ENCODE results near the gene SERTAD1.
"Not testable (repeated sequence)": the region's sequence is repeated elsewhere in the genome, so short reads cannot be mapped to it uniquely, and the experiment has no call there.

SERTAD1 gene

DNA sequence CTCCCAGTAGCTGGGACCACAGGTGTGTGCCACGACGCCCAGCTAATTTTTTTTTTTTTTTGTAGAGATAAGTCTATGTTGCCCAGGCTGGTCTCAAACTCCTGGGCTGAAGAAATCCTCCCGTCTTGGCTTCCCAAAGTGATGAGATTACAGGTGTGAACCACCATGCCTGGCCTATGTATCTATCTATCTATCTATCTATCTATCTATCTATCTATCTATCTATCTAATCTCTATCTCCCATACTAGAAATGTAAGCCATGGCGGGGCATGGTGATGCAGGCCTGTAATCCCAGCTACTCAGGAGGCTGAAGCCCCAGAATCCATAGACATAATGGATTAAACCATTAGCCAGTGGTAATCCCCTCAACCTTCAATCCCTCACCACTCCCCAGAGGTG is 24.9 kb upstream of the SERTAD1 start:
- no peak for DNase-seq

DNA sequence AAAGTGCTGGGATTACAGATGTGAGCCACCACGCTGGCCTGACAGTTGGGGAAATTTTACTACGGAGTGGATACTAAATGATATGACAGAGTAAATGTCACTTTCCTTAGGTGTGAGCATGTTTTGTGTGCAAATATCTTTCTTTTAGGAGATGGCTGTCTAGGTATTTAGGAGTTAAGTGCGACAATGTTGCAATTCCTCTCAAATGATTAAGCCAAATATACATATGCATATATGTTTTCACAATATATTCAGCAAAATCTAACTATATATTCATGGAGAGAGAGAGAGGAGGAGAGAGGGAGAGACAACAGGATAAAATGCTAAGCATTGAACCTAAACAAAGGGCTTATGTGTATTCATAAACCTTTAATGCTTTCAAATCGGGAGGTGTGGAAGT is 23.7 kb upstream of the SERTAD1 start:
- no peak for DNase-seq

DNA sequence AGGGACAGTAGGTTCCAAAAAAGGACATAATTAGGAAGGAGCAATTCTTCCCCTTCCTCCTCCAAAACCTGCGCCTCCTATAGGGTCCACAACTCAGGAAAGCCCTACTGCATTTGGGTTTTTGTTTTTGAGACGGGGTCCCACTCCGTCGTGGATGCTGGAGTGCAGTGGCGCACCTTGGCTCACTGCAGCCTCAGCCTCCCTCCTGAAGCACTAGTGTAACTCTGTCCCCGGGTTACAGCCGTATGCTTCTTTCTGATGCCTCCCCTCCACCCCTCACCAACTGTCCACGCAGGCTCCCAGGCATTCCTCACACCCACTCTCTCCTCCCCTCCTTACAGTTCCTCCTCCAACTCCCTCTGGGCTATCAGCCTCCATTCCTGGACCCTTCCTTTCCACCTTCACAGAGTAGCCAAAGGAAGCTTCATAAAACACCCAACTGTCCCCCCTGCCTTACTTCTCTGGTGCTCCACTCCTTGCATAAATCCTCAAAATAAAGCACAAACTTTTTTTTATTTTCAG is 20.5 kb upstream of the SERTAD1 start:
- DNase-seq = no peak

DNA sequence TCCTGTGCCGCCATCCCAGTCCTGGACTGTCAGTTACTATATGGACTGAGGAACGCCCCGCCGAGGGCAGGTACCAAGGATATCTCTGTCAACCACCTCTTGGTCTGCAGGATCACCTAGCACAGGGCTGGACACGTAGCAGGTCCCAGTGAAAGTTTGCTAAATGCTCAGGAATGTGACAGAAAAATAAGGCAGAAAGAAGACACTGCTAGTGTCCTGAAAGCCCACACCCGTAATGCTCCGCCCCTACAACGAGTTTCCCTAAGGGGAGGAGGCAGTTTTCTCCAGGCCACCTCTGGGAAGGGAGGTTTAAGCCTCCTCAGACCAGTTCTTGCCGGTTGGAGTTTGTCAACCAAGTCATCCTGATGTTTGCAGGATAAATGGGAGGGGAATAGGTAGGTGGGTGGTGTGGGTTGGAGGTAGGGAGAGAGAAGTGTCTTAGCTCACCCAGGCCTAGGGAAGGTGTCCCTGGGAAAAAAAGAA is 20.0 kb upstream of the SERTAD1 start:
- no peak for DNase-seq

DNA sequence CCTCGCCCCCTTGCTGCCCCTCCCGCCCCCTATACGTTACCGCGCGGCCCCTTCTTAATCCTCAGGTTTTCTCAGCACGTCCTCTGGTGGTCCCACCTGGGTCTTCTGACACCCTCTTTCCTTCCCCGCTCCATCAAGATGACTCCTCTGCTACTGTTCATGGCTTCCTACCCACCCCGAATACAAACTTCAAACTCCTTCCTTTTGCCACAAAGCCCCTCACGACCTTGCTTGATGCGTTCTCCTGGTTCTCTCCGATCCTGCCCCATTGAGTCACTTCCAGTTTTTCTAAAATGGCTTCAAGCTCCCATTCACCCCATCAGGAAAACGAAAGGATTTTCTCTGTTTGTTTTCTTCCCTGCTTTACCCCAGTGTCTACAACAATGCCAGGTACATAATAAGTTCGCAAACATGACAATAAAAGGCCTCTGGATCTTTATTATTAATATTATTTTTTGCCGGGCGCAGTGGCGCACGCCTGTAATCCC is 19.1 kb upstream of the SERTAD1 start:
- no peak for DNase-seq

GRCh38 chr19:40444000-40444824 is 18.4 kb upstream of the SERTAD1 start, which contains the start of gene SERTAD3:
TSS of gene SERTAD3 (minus strand) at chr19:40444335. CDS start at chr19:40442080, 2,255 bp downstream.
- DNase-seq = peak; percentile 96 to 97

DNA sequence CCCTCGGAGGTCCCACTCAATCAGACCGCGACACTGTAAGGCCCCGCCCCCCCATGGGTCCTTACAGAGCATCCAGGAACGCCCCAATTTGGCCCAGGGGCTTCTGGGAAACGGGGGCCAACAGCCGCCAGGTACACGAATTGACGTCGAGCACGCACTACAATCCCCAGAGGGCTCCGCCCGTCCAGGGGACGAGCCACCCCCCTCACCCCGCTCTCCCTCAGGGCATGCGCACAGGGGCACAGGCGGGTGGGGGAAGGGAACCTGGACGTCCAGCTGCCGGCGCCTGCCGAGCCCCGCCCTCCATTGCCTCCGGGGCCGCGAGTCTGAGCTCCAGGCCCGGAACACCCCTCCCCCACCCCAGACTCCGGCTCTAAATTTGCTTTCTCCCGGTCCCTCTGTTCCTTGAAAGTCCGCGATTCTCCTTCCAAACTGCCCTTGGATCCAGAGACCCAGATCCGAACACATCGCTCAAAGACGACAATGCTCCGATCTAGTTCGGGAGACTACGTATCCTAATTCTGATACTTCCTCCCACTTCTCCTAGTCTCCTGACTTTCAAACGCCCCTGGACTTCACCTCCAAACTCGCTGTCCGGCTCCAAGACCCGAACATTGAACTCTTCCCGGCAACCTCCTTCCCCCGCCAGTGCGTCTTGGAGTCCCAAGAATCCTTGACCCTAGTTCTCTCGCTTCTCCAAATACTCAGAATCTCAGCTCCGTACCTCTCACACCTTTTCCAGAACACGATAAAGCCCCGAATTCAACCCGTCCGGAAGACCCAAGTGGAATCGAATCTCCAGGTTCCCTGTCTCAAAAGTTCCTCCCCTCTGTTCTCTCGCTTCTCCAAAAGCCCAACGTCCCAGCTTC is 17.6 kb upstream of the SERTAD1 start:
- DNase-seq = peak; percentile 100

- DNase-seq = no peak
Observed at GRCh38 chr19:40442328-40443130, 16.7 kb upstream of the SERTAD1 start.

GRCh38 chr19:40441719-40442253 is 16.0 kb upstream of the SERTAD1 start:
- DNase-seq = no peak

DNA sequence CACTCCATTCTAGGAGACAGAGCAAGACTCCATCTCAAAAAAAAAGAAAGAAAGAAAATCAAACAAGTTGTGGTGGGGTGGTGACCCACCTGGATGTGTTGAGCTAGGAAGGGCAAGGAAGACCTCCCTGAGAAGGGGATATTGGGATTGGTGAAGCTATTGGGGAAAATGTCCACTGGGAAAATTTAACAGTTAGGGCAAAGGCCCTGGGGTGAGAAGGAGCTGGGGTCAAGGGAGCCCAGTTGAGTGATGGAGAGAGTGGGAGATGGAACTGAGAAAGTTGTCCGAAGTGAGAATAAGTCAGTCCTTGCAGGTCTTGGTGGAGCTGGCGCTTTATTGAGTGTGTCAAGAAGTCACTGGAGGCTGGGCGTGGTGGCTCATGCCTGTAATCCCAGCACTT is 12.5 kb upstream of the SERTAD1 start:
- no peak for DNase-seq

GRCh38 chr19:40433391-40434216 is 7.8 kb upstream of the SERTAD1 start:
- peak; percentile 67 to 74 for DNase-seq

GRCh38 chr19:40432760-40433159 is 7.0 kb upstream of the SERTAD1 start:
- DNase-seq = not testable (repeated sequence)

GRCh38 chr19:40431698-40432097 is 5.9 kb upstream of the SERTAD1 start:
- DNase-seq = no peak

DNA sequence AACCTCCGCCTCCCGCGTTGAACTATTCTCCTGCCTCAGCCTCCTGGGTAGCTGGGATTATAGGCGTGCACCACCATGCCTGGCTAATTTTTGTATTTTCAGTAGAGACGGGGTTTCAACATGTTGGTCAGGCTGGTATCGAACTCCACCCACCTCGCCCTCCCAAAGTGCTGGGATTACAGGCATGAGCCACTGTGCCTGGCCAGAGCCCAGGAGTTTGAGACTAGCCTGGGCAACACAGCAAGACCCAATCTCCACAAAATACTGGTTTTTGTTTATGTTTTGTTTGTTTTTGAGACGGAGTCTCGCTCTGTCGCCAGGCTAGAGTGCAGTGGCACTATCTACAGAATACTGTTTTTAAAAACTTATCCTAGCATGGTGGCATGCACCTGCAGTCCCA is 4.5 kb upstream of the SERTAD1 start:
- not testable (repeated sequence) for DNase-seq

GRCh38 chr19:40428197-40428596 is 2.4 kb upstream of the SERTAD1 start:
- not testable (repeated sequence) for DNase-seq

GRCh38 chr19:40424637-40425449 is 949 bp downstream of the SERTAD1 start:
- no peak for DNase-seq

DNA sequence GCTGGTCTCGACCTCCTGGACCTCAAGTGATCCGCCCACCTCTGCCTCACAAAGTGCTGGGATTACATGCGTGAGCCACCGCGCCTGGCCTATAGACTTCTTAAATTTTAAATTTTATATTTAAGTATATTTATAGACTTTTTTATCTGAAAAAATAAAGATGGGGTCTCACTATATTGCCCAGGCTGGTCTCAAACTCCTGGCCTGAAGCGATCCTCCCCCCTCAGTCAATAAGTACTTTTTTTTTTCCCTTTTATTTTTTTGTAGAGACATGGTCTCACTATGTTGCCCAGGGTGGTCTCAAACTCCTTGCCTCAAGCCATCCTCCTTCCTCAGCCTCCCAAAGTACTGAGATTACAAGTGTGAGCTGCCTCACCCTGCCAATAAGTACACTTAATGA is 1.9 kb downstream of the SERTAD1 start:
- no peak for DNase-seq

DNA sequence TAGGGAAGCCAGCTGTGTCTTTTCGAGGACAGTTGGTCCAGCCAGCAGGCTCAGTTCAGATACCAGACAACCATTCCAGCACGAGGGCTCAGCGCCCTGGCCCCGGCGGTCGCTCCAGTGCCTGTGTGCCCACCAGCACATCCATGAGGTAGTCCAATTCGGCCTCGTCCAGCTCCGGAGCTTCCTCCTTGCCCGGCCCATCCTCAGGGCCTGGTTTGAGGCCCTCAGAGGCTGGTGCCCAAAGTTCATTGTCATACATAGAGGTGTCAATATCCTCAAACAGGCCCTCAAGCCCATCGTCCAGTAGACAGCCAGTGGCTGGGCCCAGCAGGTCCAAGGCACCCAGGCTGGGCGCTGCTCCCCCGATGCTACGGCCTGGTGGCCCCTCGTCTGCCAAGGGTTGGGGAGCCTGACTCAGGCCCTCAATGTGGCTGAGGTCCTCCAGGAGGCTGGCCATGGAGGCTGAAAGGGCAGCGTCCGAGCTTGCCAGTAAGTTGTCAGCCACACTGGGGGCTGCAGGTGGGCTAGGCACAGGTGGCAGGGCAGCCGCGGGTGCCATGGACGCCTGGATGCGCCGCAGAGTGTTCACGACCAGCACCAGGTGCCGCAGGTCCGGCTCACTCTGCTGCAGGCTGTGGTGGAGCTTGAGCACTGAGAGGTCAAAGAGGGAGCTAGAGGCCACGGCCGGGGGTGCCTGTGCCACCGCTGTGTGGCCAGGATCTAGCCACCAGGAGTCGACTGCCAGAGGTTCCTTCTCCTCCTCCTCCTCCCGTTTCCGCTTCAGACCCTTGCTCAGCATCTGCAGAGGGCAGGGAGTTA is 2.8 kb downstream of the SERTAD1 start:
- DNase-seq = no peak

All from CD4-positive, alpha-beta T cell treated with Interferon alpha-2 for 1 hour (primary cell).